NB4 (cell line): ENCODE results near the gene AOAH.
"Not testable (repeated sequence)": the region's sequence is repeated elsewhere in the genome, so short reads cannot be mapped to it uniquely, and the experiment has no call there.

Experiments
- MYC ChIP-seq: IDR thresholded peaks from 2 replicates; pipeline ENCODE4 v1.6.1; 2011; ENCODE audit warnings: low read depth, low read length
- POLR2A ChIP-seq: IDR thresholded peaks from 2 replicates; pipeline ENCODE4 v1.6.1; 2011; ENCODE audit warnings: mild to moderate bottlenecking; ENCODE audit not compliant: insufficient read length; ENCODE audit errors: extremely low read depth
- TF ChIP-seq, protein P1 (sequence below): IDR thresholded peaks from one replicate; pipeline ENCODE4 v1.5.1; 2012; ENCODE audit warnings: low read depth, low read length
- TF ChIP-seq, protein P2 (sequence below): IDR thresholded peaks from 2 replicates; pipeline ENCODE4 v1.6.1; 2011; ENCODE audit warnings: low read depth, low read length

DNA sequence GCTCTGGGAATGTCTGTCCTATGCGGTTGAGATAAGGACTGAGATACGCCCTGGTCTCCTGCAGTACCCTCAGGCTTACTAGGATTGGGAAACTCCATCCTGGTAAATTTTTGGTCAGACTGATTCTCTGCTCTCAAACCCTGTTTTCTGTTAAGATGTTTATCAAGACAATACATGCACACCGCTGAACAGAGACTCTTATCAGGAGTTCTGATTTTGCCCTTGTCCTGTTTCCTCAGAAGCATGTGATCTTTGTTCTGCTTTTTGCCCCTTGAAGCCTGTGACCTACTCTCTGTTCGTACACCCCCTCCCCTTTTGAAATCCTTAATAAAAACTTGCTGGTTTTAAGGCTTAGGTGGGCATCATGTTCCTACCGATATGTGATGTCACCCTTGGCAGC lies 258.3 kb downstream of the AOAH start:
- TF ChIP-seq, protein P1, sequence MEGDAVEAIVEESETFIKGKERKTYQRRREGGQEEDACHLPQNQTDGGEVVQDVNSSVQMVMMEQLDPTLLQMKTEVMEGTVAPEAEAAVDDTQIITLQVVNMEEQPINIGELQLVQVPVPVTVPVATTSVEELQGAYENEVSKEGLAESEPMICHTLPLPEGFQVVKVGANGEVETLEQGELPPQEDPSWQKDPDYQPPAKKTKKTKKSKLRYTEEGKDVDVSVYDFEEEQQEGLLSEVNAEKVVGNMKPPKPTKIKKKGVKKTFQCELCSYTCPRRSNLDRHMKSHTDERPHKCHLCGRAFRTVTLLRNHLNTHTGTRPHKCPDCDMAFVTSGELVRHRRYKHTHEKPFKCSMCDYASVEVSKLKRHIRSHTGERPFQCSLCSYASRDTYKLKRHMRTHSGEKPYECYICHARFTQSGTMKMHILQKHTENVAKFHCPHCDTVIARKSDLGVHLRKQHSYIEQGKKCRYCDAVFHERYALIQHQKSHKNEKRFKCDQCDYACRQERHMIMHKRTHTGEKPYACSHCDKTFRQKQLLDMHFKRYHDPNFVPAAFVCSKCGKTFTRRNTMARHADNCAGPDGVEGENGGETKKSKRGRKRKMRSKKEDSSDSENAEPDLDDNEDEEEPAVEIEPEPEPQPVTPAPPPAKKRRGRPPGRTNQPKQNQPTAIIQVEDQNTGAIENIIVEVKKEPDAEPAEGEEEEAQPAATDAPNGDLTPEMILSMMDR: not testable (repeated sequence)
- TF ChIP-seq MYC, POLR2A: not testable (repeated sequence)
- TF ChIP-seq, protein P2, sequence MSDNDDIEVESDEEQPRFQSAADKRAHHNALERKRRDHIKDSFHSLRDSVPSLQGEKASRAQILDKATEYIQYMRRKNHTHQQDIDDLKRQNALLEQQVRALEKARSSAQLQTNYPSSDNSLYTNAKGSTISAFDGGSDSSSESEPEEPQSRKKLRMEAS: not testable (repeated sequence)
